CD4-positive, alpha-beta T cell treated with Interleukin-15 for 1 hour (primary cell): ENCODE results near the gene SLC12A9.

Experiments
- DNase-seq: peaks from one replicate; pipeline ENCODE4 v3.0.0-alpha.2; 2020

Gene SLC12A9

DNA sequence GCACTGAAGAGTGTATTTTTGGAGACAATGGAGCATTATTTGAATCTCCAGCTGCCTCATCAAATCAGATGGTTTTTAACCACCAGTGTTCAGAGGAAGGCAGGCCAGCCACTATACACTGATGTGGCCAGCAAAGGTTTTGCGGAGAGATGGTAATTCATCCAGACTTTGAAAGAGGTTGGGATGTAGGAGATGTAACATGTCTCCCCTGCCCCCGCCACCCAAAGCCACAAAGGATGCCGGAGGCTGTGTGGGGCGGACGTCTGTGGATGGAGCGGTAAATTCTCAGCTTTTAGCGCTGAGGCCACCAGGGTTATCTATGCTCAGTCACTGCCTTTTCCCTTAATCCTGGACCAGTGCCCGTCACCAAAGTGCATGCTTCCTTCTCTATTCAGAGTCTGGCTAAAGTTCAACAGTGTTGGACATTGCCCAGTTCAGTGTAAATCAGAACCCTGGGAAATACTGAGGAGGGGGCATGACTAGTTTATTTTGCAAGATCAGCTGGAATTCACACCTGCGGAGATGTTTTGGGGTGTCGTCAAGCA, 11.0 kb downstream of the SLC12A9 start:
- DNase-seq, result no peak

DNA sequence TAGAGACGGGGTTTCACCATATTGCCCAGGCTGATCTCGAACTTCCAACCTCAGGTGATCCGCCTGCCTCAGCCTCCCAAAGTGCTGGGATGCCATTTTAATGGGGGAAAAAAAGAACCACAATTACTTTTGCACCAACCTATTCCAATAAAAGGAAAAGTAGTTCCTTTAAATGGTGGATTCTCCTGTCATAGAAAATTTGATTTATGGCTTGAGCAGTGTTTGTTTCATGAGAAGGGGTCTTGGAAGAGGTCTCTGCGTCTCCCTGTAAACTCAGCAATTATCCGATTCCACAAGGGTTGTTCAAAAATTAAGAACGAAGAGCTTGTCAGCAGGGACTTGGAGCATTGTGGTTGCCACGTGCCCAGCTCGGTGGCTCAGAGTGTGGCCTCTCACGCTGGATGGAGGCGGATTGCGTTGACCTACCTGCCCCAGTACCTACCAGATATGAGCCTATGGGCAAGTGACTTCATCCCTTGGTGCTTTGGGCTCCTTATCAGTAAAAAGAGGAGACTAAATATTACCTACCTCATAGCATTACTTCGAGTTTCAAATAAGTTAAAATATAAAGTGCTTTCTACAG, 11.8 kb downstream of the SLC12A9 start:
- DNase-seq, result no peak

DNA sequence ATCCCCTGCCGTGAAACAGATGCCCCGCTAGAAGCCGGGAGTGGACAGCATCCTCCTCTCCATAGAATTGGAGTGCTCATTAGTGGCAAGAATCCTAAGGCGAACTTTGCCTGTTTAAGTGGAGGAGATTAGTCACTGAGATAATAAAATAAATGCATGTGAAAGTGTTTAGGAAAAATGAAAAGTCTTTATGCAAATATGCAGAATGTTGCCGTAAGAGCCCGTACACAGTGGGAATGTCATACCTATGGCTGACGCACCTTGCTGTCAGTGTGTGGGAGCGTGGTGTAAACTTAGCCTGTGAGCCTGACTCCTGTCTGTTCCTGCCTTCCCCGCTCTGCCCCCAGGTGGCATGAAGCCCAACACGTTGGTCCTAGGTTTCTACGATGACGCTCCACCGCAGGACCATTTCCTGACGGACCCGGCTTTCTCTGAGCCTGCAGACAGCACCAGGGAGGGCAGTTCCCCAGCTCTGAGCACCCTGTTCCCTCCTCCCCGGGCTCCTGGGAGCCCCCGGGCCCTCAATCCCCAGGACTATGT, 12.9 kb downstream of the SLC12A9 start:
- peak; percentile 10 for DNase-seq

DNA sequence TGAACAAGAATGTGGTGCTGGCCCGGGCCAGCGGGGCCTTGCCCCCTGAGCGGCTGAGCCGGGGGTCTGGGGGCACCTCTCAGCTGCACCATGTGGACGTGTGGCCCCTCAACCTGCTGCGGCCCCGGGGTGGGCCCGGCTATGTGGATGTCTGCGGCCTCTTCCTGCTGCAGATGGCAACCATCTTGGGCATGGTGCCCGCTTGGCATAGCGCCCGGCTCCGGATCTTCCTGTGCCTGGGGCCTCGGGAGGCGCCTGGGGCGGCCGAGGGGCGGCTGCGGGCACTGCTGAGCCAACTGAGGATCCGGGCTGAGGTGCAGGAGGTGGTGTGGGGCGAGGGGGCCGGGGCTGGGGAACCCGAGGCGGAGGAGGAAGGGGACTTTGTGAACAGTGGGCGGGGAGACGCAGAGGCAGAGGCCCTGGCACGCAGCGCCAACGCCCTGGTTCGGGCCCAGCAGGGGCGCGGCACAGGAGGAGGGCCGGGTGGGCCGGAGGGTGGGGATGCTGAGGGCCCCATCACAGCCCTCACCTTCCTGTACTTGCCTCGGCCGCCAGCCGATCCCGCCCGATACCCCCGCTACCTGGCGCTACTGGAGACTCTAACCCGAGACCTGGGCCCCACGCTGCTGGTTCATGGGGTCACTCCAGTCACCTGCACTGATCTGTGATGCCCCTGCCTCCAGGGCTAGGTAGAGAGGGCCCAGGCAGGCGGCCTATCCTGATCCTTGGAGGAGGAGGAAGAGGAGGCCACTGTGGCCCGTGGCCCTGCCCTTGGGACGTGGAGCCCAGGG, 13.6 kb downstream of the SLC12A9 start:
- DNase-seq, result no peak

DNA sequence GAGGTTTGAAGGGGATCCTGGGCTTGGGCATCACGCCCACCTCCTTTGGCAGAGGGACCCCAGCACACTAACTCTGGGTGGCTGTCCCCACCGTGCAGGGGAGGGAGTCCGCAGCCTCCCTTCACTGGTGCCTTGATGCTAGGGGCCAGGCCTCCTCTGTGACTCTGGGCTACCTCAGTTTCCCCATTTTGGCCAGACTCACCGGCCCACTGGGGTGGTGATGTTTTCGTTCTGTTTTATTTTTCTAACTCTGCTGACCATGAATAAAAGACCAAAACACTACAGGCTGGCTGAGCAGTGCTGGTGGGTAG, 14.2 kb downstream of the SLC12A9 start:
- DNase-seq, result no peak

DNA sequence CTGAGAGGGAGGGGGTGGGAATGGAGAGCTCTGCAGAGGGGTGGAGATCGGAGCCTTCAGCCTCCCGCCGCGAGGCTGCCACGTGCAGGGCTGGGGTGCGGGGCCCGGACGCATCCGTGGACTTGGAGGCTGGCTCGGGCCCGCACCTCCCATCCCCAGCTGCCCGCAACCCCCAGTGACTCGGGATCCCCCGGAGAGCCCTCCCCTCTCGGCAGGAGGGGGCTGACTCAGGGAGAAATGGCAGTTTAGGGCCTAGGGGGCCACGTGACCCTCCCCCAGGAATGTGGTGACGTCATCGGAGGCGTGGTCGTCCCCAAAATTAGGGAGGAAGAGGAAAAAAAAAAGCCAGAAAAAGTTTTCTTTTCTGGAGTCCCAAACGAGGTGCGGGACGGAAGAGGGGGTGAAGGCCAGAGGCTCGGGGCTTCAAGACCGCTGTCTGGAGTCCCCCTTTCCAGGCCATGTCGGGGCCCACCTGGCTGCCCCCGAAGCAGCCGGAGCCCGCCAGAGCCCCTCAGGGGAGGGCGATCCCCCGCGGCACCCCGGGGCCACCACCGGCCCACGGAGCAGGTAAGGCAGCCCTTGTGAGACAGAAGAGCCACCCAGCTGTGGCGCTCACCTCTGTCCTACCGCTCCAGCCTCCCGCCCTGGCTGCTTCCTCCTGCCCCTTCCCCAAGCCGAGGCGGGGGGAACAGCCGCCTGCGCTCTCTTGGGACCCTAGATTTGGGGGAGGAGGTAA, 14.7 kb downstream of the SLC12A9 start, which contains the start of gene TRIP6:
TSS of gene TRIP6 (plus strand) at position 348 of the 736 bp plus-strand sequence. CDS start at position 459, 111 bp downstream.
- peak; percentile 46 for DNase-seq

DNA sequence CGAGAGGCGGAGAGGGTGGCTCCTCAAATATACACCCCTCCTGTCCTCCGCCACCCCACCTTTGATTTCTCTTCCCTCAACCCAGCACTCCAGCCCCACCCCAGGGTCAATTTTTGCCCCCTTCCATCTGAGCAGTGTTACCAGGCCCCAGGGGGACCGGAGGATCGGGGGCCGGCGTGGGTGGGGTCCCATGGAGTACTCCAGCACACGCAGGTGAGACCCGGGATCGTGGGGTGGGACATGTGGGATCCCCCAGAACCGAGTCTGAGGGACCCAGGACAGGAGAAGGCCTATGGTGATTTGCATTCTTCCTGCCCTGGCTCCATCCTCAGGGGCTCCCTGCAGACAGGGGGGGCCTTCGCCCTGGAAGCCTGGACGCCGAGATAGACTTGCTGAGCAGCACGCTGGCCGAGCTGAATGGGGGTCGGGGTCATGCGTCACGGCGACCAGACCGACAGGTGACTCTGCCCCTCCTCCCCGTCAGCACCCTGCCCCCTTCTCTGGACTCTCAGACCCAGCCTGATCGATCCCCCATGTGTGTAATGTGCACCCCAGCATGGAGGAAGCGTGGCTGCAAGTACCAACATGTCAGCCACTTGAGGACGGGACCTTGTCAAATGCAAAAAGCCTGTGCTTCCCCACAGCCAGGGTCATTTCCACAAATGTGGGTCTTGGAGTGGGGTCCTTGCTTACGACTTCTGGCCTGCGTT, 15.4 kb downstream of the SLC12A9 start:
- no peak for DNase-seq

DNA sequence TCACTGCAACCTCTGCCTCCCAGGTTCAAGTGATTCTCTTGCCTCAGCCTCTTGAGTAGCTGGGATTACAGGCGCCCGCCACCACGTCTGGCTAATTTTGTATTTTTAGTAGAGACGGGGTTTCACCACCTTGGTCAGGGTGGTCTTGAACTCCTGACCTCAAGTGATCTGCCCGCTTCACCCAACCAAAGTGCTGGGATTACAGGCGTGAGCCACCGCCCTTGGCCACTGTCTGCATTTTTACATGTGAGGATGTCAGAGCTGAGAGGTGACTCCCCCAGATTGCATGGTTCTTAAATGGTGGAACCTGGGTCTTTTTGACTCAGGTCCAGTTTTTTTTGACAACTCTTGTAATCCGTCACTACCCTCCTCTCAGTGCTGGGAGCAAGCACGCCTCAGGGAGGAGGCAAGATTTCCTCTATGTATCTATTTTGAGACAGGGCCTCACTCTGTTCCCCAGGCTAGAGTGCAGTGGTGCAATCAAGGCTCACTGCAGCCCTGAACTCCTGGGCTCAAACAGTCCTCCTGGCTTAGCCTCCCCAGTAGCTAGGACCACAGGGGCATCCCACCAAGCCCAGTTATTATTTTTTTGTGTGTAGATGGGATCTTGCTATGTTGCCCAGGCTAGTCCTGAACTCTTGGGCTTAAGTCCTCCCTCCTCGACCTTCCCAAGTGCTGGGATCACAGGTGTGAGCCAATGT, 21.2 kb downstream of the SLC12A9 start:
- DNase-seq, result no peak

DNA sequence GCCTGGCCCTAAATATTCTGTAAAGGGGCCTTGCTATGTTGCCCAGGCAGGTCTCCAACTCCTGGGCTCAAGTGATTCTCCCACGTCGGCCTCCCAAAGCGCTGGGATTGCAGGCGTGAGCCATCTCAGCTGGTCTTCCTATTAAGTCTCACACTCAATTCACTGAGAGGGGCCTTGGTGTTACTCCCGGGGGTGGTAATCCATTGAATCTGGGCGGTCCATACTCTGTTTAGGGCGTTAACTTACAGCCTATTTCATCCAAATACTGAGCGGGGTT, 21.7 kb downstream of the SLC12A9 start:
- DNase-seq, result no peak

DNA sequence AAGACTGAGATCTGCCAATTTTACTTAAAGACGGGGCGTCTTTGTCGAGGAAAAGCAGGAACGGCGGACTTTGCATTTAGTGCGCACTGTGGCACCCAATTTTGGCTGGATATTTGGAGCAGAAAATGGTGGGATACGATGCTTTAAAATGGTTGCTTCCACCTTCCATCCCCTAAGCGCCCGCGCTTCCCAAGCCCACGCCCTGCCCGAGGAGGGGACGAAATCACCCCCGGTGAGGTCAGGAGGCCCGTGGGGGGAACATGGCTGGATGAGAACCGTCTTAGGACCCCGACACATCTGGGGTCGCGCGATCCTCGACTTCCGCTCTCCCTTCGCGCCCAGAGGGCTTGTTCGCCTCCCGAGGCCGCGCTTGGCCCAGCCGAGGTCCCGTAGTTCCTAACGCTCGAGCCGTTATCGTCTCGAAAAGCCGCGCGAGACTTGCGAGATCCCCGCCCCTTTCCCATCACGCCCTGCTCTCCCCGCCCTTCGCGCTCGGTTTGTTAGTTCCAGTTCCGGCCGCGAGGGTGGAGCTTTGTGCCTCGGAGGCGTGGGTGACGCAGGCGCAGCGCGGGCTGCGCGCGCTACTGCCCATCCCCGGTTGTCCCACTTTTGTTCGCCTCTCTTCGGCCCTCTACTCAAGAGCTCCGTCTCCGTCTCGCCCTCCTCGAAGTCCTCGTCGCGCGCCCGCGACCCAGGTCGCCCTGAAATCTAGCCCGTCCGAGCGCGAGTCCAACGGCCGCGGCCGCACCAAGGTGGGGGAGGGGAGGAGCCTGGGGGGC, 22.3 kb downstream of the SLC12A9 start, which contains the start of gene SRRT:
TSS of gene SRRT (plus strand) at position 527 of the 779 bp plus-strand sequence. CDS start 488 bp downstream, outside the sequence.
- peak; percentile 97 for DNase-seq

DNA sequence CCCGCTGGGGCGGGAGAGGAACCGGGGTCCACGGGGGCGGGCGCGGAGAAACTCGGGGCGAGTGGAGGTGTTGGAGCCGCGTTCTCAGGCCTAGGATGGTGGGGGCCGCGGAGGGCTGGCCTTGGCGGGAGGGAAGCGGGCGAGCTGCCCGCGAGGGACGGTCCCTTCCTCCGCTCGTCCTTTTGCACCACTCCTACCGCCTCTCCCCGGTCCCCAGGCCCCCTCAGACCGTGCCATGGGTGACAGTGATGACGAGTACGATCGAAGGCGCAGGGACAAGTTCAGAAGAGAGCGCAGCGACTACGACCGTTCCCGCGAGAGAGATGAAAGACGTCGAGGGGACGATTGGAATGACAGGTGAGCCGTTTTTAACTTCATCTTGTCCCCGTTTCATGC, 22.8 kb downstream of the SLC12A9 start:
- DNase-seq, result no peak

DNA sequence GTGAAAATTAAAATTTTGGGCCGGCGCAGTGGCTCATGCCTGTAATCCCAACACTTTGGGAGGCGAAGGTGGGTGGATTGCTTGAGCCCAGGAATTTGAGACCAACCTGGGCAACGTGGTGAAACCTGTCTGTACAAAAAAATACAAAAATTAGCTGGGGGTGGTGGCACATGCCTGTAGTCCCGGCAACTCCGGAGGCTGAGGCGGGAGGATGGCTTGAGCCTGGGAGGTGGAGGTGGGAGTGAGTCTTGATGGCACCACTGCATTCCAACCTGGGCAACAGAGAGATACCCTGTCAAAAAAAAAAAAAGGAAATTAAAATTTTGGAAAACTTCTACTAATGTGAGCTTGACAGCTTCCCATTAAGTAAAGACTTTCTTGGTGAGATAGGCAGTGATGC, 25.5 kb downstream of the SLC12A9 start:
- no peak for DNase-seq

DNA sequence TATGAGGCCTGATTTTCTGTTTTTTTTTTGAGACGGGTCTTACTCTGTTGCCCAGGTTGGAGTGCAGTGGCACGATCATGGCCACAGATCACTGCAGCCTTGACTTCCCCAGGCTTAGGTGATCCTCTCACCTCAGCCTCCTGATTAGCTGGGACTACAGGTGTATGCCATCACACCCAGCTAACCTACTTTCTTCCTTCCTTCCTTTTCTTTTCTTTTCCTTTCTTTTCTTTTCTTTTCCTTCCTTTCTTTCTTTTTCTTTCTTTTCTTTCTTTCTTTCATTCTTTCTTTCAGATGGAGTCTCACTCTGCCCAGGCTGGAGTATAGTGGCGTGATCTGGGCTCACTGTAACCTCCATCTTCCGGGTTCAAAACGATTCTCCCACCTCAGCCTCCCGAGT, 26.2 kb downstream of the SLC12A9 start:
- no peak for DNase-seq

DNA sequence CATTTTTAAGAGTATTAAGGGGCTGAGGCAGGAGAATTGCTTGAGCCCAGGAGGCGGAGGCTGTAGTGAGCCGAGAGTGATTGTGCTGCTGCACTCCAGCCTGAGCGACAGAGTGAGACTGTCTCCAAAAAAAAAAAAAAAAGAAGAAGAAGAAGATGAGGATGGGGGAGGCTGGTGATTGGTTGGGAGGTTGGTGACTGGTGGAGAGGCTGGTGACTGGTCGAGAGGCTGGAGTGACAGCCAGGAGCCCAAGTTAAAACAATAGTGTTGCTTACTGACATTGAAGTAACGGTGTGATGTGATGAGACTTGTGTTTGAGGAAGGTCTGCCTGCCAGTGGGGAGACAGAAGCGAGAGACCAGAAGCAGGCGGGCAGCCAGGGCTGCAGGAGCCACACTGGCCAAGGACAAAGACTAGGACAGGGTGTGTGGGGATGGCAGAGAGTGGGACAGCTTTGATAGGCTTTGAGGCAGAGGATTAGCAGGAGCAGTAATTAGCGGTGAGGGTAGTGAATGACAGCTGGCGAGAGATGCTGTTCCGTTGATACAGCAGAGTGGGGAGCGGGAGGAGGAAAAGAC, 27.3 kb downstream of the SLC12A9 start:
- DNase-seq, result no peak

DNA sequence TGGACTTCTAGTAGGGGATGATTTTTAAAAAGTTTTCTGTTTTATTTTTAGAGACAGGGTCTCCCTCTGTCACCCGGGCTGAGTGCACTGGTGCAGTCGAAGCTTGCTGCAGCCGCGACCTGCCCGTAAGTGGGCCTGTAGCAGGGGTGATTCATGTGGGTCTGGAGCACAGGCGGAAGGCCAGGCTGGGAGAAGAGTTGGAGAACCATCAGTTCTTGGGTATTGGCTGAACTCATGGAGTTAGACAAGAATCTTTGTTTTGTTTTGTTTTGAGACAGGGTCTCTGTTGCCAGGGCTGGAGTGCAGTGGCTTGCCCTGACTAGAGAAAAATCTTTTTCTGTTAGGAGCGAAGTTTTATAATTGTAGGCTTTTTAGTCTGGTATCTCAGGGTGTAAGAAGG, 28.1 kb downstream of the SLC12A9 start:
- no peak for DNase-seq

DNA sequence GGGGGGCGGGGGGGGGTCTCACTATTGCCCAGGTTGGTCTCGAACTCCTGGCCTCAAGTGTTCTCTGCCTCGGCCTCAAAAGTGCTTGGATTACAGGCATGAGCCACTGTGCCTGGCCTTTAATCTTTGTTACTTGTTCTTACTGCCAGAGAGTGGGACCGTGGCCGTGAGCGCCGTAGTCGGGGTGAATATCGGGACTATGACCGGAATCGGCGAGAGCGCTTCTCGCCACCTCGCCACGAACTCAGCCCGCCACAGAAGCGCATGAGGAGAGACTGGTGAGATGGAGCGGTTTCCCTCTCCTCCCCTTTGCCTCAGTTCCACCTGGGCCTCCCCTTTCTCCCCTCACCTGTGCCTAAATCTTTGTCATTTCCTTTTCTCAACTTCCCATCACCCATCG, 28.6 kb downstream of the SLC12A9 start:
- no peak for DNase-seq

DNA sequence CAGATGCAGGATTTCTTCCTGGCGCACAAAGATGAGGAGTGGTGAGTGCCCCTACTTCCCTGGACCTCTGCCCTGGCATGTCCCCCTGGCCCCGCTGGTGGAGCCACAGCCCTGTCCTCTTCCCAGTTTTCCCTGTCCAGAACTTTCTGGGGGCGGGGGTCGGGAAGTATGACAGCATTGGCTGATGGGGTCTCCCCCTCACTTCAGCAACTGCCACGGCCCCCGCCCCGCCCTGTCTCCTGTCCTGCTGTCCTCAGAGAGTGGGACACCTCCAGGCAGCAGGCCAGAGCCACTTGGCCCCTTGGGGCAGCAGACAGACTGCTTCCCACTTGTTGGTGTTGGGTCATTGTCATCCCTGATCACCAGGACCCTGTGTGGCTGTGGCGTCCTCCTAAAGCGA, 29.7 kb downstream of the SLC12A9 start:
- no peak for DNase-seq

DNA sequence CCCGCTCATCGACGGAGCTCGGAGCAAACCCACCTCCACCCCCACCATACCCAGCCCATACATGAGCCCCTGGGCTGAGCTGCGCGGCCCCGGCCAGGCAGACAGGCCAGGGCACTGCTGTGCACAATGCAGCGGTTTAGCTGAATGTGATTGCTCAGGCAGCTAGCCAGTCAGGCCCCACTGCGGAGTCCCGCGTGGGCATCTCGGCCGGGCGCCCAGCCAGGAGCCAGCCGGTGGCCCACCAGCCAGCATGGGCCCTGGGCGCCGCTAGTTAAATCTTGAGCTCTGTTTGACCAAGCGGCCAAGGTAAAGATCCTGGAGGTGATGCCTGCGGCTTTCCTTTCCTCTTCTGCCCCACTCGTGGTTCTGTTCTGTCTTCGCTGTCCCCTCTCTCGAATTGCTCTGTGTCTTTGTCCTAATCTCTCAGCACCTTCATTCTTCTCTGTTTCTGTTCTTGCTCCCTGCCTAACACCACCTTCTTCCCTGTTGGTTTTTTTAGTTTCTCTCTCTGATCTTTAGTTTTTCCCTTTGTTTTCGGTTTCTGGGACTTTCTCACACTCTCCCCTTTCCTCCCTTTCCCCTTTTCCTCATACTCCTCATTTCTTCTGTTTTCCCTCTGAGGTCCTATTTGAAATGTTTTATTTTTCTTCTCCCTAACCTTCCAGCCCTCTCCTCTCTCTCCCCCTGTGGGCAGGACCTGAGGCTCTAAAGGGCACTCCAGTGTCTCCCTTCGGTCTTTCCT, 30.4 kb downstream of the SLC12A9 start:
- no peak for DNase-seq

DNA sequence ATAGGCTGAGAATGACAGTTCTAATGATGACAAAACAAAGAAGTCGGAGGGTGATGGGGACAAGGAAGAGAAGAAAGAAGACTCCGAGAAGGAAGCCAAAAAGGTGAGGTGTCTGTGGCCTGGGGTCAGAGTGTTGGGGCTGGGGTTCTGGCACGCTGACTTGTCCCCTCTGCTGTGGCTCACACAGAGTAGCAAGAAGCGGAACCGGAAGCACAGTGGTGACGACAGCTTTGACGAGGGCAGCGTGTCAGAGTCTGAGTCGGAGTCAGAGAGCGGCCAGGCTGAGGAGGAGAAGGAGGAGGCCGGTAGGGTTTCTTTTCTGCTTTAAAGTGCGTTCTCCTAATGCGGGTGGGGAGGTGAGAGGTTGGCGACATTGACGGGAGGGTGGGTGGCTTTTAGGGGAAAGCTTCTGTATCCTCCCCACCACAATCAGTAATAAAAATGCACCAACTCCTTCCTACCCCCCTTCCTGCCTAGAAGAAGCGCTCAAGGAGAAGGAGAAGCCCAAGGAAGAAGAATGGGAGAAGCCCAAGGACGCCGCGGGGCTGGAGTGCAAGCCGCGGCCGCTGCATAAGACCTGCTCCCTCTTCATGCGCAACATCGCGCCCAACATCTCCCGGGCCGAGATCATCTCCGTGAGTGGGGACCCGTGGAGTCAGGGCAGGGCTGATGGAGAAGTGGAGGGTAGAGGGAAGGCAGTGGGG, 32.4 kb downstream of the SLC12A9 start:
- DNase-seq, result peak; percentile 67
